AML-193 (cell line): ENCODE results near the gene HCFC2.
A peak's percentile ranks its signal among the peaks of the same experiment; 100 is the strongest.

Source experiments
- DNase-seq, 2 experiments: peaks; one replicate each; lab custom pipeline; 2025; lab: John Stamatoyannopoulos, UW

Gene HCFC2

DNA sequence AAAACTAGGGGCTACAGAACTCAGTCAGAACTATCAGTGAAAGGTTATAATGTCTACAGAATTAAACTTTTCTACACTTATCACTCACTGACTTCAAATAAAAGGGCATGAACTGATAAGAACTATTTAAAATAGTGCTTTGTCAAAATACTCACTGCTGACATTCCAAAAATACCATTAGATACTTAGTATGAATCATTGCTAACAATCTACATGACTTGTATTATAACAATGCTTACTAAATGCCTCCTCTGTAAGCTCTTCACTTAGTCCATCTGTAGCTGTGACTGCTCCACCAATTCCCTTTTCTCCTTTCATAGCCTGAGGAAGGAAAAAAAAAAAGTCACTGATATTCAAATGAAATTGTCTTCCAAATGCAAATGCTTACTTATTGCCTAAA is 56.7 kb downstream of the HCFC2 start:
- DNase-seq, result no peak

DNA sequence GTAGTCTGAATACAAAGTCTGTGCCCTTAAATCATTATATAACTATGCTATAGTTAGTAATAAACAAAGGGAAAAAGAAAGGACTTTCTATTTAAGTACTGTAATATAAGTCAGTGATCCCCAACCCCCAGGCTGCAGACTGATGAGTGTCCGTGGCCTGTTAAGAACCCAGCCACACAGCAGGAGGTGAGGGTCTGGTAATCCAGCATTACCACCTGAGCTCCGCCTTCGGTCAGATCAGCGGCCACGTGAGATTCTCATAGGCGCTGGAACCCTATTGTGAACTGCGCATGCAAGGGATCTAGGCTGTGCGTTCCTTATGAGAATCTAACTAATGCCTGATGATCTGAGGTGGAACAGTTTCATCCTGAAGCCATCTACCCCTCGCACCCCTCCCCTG is 58.0 kb downstream of the HCFC2 start:
- no peak for DNase-seq

DNA sequence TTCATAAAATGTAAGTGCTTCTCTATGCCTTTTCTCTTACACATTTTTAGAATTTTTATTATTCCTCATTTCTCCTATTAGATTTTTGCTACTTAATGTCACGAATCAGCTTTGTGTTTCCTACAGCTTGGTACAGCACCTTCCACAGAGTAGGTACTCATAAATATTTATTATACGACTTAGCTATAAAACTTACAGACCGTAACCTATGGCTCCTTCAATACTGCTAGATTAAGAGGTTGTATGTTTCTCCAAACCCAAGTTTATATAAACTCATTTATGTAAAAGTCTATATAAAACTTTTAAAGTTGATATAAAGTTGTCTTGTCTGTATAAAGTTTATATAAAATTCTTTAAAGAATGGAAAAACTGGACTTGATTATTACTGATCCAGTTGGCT is 62.2 kb downstream of the HCFC2 start:
- no peak for DNase-seq

DNA sequence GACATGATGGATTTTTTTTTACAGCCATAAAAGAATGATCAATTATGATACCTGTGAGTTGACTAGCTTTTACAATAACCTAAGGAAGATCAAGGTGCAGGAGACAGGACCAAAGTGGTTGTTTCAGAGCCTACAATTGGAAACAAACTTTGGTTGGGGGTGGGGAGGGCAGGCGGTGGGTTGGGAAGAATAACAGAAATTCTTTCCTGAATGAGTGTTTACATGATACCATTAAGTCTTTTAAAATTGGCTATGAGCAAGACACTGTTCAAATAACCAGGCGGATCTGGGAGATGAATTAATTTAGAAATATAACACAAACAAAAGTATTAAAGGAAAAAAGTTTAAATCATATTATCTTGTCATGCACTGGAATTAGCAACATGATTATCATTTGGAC is 66.4 kb downstream of the HCFC2 start:
- no peak for DNase-seq

DNA sequence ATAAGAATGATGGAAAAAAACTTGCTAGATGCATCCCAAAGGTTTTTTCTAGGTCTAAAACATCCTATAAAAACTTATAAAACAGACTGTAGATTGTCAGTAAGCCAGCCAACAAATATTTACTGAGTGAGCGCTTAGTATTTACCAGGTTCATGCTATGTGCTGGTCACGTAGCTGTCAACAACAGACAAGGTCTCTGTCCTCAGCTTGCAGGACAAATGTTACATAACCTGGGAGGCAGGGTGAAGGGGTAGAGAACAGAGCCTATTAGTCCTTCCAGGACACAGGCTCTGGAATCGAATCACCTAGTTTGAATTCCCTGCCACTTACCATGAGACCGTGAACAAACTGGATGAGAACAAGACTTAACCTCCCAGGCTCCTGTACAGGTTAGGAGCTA is 67.3 kb downstream of the HCFC2 start:
- no peak for DNase-seq

DNA sequence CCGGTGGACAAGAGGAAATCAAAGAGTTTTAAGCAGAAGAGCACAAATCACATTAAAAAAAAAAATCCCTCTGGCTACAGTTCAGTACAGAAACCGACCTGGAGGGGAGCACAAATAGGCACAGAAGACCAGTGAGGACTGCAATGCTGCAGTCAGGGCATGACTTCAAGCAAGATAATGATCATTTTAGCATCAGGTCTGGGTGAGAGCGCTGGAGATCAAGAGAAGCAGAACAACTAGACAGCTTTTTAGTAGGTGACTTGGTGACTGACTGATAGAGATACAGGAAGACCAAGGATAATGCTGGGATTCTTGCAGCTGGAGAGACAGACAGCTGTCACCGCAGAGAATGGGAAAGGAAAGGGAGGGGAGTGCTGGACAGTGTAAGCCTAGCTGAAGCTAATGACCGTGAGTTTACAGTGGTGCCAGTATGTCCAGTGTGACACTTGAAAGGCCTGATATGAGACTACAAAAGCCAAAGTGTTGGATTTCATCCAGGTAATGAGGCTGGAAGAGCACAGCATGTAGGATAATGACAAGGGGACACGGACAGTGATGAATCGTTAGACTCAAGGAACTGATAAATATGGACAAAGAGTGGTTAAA is 68.1 kb downstream of the HCFC2 start:
- no peak for DNase-seq

DNA sequence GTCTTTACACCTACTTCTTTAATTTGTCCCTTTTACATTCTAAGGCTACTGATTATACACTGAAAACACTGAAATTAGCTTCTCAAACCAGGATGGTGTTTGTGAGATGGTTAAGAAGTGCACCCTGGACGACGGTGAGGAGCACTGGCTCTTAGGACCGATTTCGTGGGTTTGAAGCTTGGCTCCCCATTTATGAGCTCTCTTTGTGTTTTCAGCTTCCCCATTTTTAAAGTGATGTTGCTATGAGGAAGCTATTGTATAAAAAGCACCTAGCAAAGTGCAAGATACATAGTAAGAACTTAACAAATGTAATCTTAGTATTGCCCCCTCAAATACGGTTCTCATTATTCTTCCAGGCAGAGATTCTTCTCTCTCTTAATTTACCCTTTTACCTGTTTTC is 69.0 kb downstream of the HCFC2 start:
- peak; percentile 60 for DNase-seq

DNA sequence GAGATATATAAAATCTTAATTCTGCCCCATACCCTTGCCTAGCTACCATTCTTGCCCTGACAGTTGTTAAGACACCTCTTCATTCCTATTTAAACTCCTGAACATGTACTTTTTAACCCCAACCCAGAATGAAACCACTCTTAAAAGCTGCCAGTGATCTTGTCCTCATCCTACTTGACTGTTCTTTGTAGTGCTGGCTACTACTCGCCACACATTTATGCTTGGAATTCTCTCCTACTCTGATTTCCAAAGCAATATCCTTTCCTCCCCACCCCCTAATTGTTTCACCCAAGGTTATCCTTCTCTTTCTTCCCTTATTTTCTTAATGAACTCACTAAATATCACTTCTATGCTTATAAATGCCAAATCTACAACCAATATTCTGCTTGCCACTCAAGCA is 69.5 kb downstream of the HCFC2 start:
- no peak for DNase-seq

DNA sequence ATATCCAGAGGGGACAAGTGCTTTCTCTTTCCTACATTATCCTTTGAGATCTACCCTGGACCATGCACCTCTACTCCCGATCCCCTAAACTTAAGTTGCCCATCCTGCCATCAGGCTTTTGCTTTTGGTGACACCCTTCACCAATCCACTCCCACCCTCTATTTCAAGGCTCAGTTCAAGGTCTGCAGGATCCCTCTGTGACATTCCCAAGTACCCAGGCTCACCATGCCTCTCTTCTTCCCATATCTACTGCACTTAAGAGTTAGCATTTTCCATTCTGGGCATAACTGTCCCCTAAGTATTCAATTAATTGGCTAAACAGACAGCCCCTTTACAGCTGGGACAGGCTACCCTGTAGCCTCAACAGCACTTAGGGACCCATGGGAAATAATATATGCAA is 70.6 kb downstream of the HCFC2 start:
- DNase-seq, result no peak

DNA sequence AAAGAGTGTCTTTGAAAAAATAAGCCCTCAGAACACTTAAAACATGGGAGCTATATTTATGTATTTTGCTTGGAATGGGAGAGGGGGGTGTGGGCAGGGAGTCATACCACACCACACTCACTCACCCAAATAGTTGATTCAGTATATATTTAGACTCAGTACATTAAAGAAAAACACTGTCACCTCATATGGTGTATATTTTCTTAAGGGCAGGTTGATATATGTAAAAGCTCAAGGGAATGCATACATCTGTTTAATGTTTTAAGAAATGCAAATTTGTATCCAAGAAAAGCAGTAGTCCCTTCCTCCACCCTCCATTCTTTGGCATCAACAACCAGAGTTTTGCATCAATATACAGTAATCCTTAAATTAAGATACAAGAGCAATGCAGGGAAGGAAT is 72.2 kb downstream of the HCFC2 start:
- no peak for DNase-seq

DNA sequence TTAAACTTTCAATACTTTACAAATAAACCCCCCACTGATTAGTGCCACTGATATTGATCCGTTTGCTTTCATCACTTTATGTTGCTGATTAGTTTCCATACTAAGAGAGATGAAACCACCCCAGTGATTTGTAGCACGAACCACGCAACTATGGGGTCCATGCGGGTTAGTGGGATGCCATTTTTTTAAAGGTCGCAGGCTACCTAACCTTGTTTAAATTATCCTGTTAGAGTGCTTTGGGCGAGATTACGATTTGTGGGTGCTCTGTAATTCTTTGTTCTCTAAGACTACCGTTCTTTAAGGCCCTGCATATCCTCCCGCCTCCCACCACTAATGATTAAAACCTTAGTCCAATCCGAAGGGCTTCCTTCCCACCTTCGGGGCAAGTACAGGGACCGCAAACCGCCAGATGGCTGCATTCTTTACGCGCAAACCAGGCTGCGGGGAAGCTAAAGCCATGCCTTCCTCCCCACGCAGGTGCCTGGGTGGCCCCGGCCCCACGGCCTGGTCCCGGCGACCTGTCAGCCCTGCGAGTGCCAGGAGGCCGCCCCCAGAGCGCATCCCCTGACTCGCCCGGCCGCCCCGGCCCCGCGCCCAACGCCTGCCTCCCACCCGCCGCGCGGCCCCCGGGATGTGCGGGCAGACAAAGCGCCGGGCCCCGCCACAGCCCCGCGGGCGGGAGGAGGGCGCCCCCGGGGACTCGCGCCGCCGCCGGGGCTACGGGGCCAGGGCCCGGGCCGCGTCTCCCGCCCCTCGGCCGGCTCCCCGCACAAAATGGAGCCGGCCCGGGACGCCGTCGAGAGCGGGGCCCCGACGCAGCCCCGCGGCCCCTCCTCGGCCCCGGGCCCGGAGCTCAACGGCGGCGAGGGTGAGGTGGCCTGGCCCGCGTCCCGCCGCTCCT is 72.9 kb downstream of the HCFC2 start:
- DNase-seq, result peak; percentile 18 to 23

DNA sequence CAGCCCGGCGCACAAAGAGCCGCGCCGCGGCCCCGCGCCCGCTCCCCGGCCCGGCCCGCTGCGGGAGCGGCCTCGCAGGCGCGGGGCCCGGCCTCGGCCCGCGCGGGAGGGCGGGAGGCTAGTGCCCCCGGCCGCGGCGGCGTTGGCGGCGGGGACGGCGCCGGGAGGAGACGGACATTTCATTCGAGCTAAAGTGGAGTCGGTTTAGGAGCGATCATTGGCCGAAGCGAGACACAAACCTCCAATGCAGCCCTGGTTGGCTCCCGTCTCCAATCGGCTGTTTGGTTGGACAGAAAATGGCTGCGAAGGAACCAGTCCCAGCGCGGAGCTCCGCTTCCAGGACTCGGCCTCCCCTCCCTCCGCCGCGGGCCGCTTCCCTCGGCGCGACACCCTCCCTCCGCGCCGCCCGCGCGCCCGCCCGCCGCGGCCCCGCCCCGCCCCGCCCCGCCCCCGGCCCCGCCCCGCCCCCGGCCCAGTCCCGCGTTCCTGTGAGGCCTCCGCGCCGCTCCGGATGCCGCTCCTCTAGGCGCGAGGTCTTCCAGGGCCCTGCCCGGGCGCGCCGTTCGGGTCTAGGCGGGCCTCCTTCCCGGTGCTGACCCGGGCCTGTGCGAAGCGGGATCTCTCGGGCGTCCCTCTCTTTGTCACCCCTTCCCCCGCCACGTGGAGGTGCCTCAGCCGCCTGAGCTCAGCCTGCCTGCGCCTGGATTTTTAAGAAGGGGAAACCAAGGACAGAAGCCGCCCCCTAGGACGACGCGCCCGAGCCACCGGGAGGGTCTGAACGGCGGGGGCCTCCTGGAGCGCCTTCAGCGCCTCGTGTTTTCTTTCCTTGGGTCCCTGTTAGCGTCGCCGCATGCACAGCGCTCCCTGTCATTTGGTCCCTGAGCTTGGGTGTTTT is 73.8 kb downstream of the HCFC2 start, which contains the start of gene NFYB:
Gene NFYB, minus strand, starts transcription at position 309 of the 895 bp plus-strand sequence. CDS start 2,757 bp downstream, outside the sequence.
- DNase-seq, result peak; percentile 92 to 94

DNA sequence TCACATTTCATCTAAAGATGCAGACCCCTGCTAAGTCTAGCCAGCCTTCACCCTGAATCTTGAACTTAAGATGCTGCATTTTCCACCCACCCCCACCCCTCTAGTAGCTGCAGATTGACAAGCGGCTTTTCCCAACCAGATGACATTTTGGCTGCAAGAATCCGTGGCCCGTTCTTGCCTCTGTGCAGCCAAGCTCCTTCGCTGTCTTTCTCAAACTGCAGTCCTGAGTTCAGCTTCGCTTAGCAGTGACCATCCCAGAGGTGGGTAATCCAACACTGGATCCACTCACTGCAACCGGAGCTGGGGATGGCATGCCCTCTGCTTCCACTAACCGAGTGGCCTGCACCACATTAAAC is 74.4 kb downstream of the HCFC2 start:
- DNase-seq, result no peak

DNA sequence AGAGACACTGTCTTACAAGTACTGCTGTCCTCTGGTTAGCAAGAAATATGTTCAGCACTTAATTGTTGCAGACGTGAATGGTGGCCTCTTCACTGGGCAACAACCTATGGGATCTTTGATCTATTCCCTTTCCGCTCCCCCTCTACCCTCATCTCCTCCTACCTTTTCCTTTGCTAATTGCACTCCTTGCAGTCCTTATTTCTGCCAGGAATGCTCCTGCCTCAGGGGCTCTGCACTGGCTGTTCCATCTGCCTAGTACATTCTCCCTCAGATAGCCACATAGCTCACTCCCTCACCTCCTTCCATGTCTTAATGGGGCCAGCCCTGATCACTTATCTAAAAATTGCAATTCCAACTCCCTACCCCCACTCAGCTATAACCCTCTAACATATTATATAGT is 78.2 kb downstream of the HCFC2 start:
- DNase-seq, result no peak

DNA sequence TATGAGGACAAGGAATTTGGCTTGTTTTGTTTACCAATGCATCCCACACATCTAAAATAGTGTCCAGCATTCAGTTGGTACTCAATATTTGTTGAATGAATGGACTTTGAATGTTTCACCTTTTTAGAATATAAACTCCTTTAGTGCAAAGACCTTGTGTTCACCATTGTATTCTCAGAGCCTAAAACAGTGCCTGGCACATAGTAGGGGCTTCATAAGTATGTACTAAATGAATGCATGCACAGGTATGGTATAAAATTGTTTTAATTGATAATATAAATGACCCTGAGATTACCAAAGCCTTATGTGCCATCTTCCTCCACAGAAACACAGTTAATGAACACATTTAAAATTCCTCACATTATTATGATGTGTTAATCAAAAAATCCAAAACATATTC is 78.7 kb downstream of the HCFC2 start:
- DNase-seq, result no peak

DNA sequence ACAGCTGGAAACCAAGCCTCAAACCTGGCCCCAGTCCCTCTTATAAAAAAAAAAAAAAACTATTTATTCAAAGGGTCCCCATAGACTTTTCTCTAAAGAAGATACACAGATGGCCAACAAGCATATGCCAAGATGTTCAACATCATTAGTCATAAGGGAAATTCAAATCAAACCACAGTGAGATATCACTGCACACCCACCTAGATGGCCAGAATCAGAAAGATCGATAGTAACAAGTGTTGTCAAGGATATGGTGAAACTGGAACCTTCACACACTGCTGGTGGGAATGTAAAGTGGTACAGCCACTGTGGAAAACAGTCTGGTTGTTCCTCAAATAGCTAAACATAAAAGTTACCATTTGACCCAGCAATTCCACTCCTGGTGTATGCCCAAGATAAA is 79.6 kb downstream of the HCFC2 start:
- no peak for DNase-seq

DNA sequence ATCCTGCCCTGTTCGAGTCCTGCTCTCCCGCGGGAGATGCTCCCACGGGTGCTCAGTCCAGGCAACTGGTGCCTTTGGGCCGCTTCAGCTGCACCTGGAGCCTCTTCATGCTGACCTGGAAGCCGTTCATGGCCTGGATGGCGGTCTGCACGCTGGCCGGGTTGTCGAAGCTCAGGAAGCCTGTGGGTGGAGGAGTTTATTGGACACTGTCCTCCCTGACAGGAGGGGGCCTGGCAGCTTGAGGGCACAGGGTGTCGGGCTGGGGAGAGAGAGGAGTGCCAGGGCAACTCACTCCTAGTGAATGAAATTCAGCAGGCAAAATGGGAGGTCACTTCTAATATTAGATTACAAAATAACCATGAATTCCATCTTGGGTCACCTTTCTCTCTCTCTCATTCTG is 83.0 kb downstream of the HCFC2 start:
- no peak for DNase-seq

DNA sequence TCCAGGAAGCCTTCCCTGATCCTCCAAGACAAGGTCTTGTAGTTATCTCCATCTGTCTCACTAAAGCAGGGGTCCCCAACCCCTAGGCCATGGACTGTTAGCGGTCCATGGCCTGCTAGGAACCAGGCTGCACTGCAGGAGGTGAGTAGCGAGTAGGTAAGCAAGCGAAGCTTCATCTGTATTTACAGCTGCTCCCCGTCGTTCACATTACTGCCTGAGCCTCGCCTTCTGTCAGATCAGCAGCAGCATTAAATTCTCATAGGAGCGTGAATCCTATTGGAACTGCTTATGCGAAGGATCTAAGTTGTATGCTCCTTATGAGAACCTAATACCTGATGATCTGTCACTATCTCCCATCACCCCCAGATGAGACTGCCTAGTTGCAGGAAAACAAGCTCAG is 86.1 kb downstream of the HCFC2 start:
- no peak for DNase-seq

DNA sequence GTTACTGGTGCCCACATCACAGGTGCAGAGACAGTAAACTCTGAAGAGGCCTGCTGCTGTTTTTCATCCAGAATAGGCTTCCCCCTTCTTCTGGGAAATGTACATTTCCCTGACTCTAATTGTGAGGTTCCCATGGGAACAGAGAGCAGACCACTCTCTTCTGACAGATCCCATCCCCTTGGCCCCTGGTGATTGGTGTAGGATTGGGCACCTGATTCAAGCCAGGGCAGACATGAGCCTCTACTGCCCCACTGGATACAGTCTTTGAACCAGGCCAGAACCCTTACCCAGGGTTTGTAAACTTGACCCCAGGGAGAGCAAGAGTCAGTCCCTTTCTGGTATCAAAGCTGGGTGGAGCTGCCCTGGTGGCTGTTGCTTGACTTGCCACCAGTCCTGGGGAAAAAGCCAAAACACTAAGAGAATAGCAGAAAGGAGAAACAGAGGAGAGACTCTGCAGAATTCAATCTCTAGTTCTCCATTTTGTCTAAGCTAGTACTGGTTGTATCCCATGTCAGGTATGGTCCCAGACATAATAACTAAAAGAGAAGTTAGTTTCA is 88.4 kb downstream of the HCFC2 start:
- DNase-seq, result no peak

DNA sequence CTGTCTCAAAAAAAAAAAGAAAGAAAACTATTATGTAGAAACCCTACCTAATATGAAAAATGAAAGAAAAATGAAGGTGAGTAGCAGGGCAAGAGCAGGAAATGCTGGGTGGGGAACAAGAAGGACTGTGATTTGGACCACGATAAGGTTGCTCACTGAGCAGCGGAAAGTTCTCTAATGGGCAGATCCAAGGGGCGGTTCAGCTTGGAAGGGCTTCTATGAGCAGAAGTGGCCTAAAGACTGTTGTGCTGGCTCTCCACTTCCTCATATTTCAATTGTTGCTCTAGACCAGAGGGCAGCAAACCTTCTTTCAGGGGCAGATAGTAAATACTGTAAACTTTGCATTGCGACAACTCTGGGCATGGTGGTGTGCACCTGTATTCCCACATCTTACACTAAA is 90.0 kb downstream of the HCFC2 start:
- DNase-seq, result peak in 1 of 2 experiments; percentile 9

DNA sequence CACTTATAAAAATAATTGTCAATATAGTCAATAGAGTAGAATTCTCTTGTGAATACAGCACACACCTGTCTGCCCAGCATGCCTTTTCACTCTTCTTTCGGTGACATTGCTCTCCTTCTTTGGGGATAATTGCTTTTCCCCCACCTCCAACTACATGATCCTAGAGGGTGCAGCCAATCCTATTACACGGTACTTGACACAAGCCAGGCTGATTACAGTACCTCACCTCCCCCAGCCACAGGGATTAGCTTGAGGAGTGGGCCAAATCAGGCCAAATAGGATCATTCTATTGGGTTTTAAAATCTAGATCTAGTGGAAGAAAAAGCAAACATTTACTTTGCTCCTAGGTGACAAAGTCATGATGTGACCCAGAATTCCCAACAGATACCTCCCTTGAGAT is 90.5 kb downstream of the HCFC2 start:
- no peak for DNase-seq
